Measurements from ENCODE around the gene LMO1.

LMO1 gene

GRCh38 chr11:8223513-8223900 lies 40.2 kb downstream of the LMO1 start:
- no peak for DNase-seq

- DNase-seq: no peak
Observed at GRCh38 chr11:8222820-8223512, 40.7 kb downstream of the LMO1 start.

- DNase-seq: peak in 1 of 2 experiments; percentile 3
Observed at GRCh38 chr11:8221917-8222495, 41.7 kb downstream of the LMO1 start.

- DNase-seq: no peak
Observed at GRCh38 chr11:8221046-8221723, 42.5 kb downstream of the LMO1 start.

GRCh38 chr11:8220261-8221045 lies 43.2 kb downstream of the LMO1 start:
- DNase-seq: no peak

- peak; percentile 11 to 27 for DNase-seq
Observed at GRCh38 chr11:8219257-8220021, 44.2 kb downstream of the LMO1 start.

- DNase-seq: no peak
Observed at GRCh38 chr11:8218840-8219239, 44.8 kb downstream of the LMO1 start.

GRCh38 chr11:8218409-8218808 lies 45.3 kb downstream of the LMO1 start:
- no peak for DNase-seq

- no peak for DNase-seq
Observed at GRCh38 chr11:8217926-8218325, 45.8 kb downstream of the LMO1 start.

- no peak for DNase-seq
Observed at GRCh38 chr11:8217136-8217535, 46.5 kb downstream of the LMO1 start.

GRCh38 chr11:8213376-8213775 lies 50.3 kb downstream of the LMO1 start:
- no peak for DNase-seq

GRCh38 chr11:8209208-8209807 lies 54.4 kb downstream of the LMO1 start:
- peak in 1 of 2 experiments; percentile 4 for DNase-seq

- no peak for DNase-seq
Observed at GRCh38 chr11:8207080-8208000, 56.3 kb downstream of the LMO1 start.

GRCh38 chr11:8206251-8207079 lies 57.2 kb downstream of the LMO1 start:
- DNase-seq: peak; percentile 18 to 42

GRCh38 chr11:8205566-8205965 lies 58.1 kb downstream of the LMO1 start:
- DNase-seq: no peak

- no peak for DNase-seq
Observed at GRCh38 chr11:8204596-8204995, 59.1 kb downstream of the LMO1 start.

GRCh38 chr11:8204025-8204424 lies 59.7 kb downstream of the LMO1 start:
- no peak for DNase-seq

GRCh38 chr11:8203414-8203715 lies 60.3 kb downstream of the LMO1 start:
- DNase-seq: no peak

GRCh38 chr11:8202516-8203413 lies 60.9 kb downstream of the LMO1 start:
- DNase-seq: no peak
